Esophagus muscularis mucosa (tissue), 4 donors: ENCODE results near the gene PCBP3. TPM values are rescaled to one million over a fixed set of nuclear protein-coding genes. Genes with fewer than 3 reads are reported as not detected.
"Not testable (repeated sequence)": the region's sequence is repeated elsewhere in the genome, so short reads cannot be mapped to it uniquely, and the experiment has no call there.

Source experiments
- DNase-seq: peaks from one replicate; pipeline ENCODE4 v3.0.0-alpha.2; 2017; ENCODE audit errors: extremely low spot score
- H3K27ac ChIP-seq, 4 donors: fragments of 200-600 bp; sonication (generic); replicated peaks in 1 of 4; 1 replicate in 3 of 4; 2 replicates in 1 of 4; pipeline ENCODE4 v1.5.1; 2016 to 2019; ENCODE audit warnings: mild to moderate bottlenecking in 1 of 4
- H3K27me3 ChIP-seq, 4 donors: fragments of 200-600 bp; sonication (generic); one replicate each; pipeline versions ENCODE4 v1.5.1 to v1.6.0; 2016 to 2019
- H3K36me3 ChIP-seq, 4 donors: fragments of 200-600 bp; sonication (generic); one replicate each; pipeline ENCODE4 v1.5.1; 2016 to 2019
- H3K4me1 ChIP-seq, 4 donors: fragments of 200-600 bp; sonication (generic); one replicate each; pipeline ENCODE4 v1.5.1; 2016 to 2019
- H3K4me3 ChIP-seq, 4 donors: fragments of 200-600 bp; sonication (generic); 1 replicate in 2 of 4; 2 replicates in 2 of 4; pipeline ENCODE4 v1.5.1; 2016 to 2019; ENCODE audit warnings: mild to moderate bottlenecking in 4 of 4, moderate library complexity in 1 of 4
- H3K9me3 ChIP-seq, 4 donors: fragments of 200-600 bp; sonication (generic); 1 replicate in 3 of 4; 2 replicates in 1 of 4; pipeline ENCODE4 v1.5.1; 2016 to 2019
- CTCF ChIP-seq, 3 experiments: fragments of 200-600 bp in 2 of 3; fragments of 450-650 bp in 1 of 3; sonication (generic) in 2 of 3; IDR thresholded peaks; one replicate each; pipeline ENCODE4 v1.5.1; 2017 to 2019; ENCODE audit warnings: antibody characterized with exemption in 3 of 3, mild to moderate bottlenecking in 2 of 3, moderate library complexity in 1 of 3
- EP300 ChIP-seq: sonication (generic); formaldehyde crosslinking; IDR thresholded peaks from one replicate; pipeline ENCODE4 v1.6.1; 2017; ENCODE audit warnings: antibody characterized with exemption
- POLR2A ChIP-seq: fragments of 450-650 bp; IDR thresholded peaks from one replicate; pipeline ENCODE4 v1.6.1; 2017; ENCODE audit warnings: antibody characterized with exemption, moderate library complexity, mild to moderate bottlenecking, low read depth
- POLR2AphosphoS5 ChIP-seq, 2 donors: sonication (generic); formaldehyde crosslinking; IDR thresholded peaks; one replicate each; pipeline ENCODE4 v1.6.1; 2017; ENCODE audit warnings: antibody characterized with exemption in 2 of 2
- WGBS: methylation state at CpG from one replicate; pipeline ENCODE4 v1.1.5; 2018; 5-methylcytosine and 5-hydroxymethylcytosine counted together
- intact Hi-C: fragments of 100-400 bp; cut with DNase I; formaldehyde crosslinking; loops from one replicate; pipeline ENCODE4 v1.15.1; 2023
- total RNA-seq, 4 donors: library from RNA; depleted of rRNA; stranded (reverse); fragments of >200 nt; gene quantifications; one replicate each; pipeline versions ENCODE4 v1.1.0 to v1.2.1, GENCODE V29; 2016

Gene PCBP3
- total RNA-seq, 4 donors from 2014 or later = 7.5 to 9.2 (median 8.1) TPM

GRCh38 chr21:45882645-45883044 lies 239.1 kb downstream of the PCBP3 start:
- peaks cover 0 to 7% (median 0%) of the 10 kb centered on the region in 4 donors for H3K27me3 ChIP-seq
- WGBS = 65% methylated on average over 8 of the region's 8 CpGs
- TF ChIP-seq CTCF (IDR thresholded peaks at IDR 0.05) (no peak), EP300 (no peak), POLR2A (no peak), POLR2AphosphoS5 (IDR thresholded peaks at IDR 0.05) (no peak)
- H3K9me3 ChIP-seq = no peaks in the 10 kb centered on the region
- peaks cover 9 to 13% (median 10%) of the 10 kb centered on the region in 4 donors for H3K4me1 ChIP-seq
- intact Hi-C loops = no loop called here
- H3K27ac ChIP-seq = no peak overlapping the region
- H3K36me3 ChIP-seq = no peaks in the 10 kb centered on the region
- no peak overlapping the region for H3K4me3 ChIP-seq
- no peak for DNase-seq

DNA sequence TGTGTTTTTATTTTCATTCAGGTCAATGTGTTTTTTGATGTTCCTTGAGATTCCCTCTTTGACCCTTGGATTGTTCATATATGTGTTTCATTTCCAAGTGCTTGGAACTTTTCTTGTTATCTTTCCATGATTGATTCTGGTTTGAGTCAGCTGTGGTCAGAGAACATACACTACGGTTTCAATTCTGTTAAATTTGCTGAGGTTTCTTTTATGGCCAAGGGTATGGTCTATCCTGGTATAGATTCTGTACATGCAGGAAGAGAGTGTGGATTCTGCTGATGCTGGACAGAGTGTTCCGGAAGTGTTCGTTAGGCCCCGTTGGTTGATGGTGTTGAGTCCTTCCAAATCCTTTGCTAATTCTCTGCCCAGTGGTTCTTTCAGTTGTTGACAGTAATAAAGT lies 239.6 kb downstream of the PCBP3 start:
- Histone ChIP-seq H3K27ac (no peak overlapping the region), H3K4me3 (no peak overlapping the region), H3K27me3 (peaks cover 0 to 5% (median 0%) of the 10 kb centered on the region in 4 donors), H3K4me1 (peaks cover 9 to 16% (median 14%) of the 10 kb centered on the region in 4 donors), H3K36me3 (no peaks in the 10 kb centered on the region), H3K9me3 (no peaks in the 10 kb centered on the region)
- no peak for TF ChIP-seq CTCF (IDR thresholded peaks at IDR 0.05)
- no peak for TF ChIP-seq POLR2AphosphoS5 (IDR thresholded peaks at IDR 0.05)
- no peak for TF ChIP-seq EP300
- TF ChIP-seq POLR2A = no peak
- intact Hi-C loops = no loop called here
- no peak for DNase-seq
- 93% methylated on average over 4 of the region's 4 CpGs for WGBS

- Histone ChIP-seq H3K27ac (peak overlapping the region in 1 of 4 donors; percentile 33), H3K27me3 (peaks cover 0 to 15% (median 2%) of the 10 kb centered on the region in 4 donors), H3K36me3 (no peaks in the 10 kb centered on the region), H3K9me3 (no peaks in the 10 kb centered on the region), H3K4me1 (peaks cover 9 to 28% (median 16%) of the 10 kb centered on the region in 4 donors), H3K4me3 (no peak overlapping the region)
- 97% methylated on average over 3 of the region's 3 CpGs for WGBS
- DNase-seq = no peak
- intact Hi-C loops = no loop called here
- TF ChIP-seq EP300 (no peak), POLR2AphosphoS5 (IDR thresholded peaks at IDR 0.05) (no peak), POLR2A (no peak), CTCF (IDR thresholded peaks at IDR 0.05) (no peak)
These were observed 242.0 kb downstream of the PCBP3 start for GRCh38 chr21:45885597-45885929.

- DNase-seq, intact Hi-C loops, H3K9me3 ChIP-seq, H3K4me3 ChIP-seq, H3K36me3 ChIP-seq: not testable (repeated sequence)
- H3K27me3 ChIP-seq = peaks cover 0 to 15% (median 2%) of the 10 kb centered on the region in 4 donors
- WGBS = 81% methylated on average over 17 of the region's 21 CpGs
- peak overlapping the region in 3 of 4 donors; percentile 40 to 66 (median 42) for H3K27ac ChIP-seq
- peaks cover 9 to 28% (median 16%) of the 10 kb centered on the region in 4 donors for H3K4me1 ChIP-seq
These were observed 242.5 kb downstream of the PCBP3 start for GRCh38 chr21:45885930-45886601.

- intact Hi-C loops = no loop called here
- Histone ChIP-seq H3K27ac (peak overlapping the region in 3 of 4 donors; percentile 40 to 66 (median 42)), H3K9me3 (no peaks in the 10 kb centered on the region), H3K27me3 (peaks cover 0 to 15% (median 2%) of the 10 kb centered on the region in 4 donors), H3K4me3 (no peak overlapping the region), H3K4me1 (peaks cover 9 to 30% (median 16%) of the 10 kb centered on the region in 4 donors), H3K36me3 (no peaks in the 10 kb centered on the region)
- TF ChIP-seq POLR2AphosphoS5 (IDR thresholded peaks at IDR 0.05) (no peak), EP300 (no peak), CTCF (IDR thresholded peaks at IDR 0.05) (no peak), POLR2A (no peak)
- WGBS = 51% methylated on average over 10 of the region's 11 CpGs
- DNase-seq = no peak
These were observed 243.1 kb downstream of the PCBP3 start for GRCh38 chr21:45886610-45887026.
